H1 (cell line): ENCODE data around the gene DDX56. TPM values are rescaled to one million over a fixed set of nuclear protein-coding genes. Genes with fewer than 3 reads are reported as not detected.

Source experiments
- CBX8 ChIP-seq: fragments of 300-800, 300-1000 bp; sonication (generic); IDR thresholded peaks from 2 replicates; pipeline ENCODE4 v1.7.1; 2016; ENCODE audit warnings: low read depth, low read length, borderline replicate concordance
- CHD7 ChIP-seq: fragments of 300-600 bp; sonication (generic); IDR thresholded peaks from 2 replicates; pipeline ENCODE4 v1.7.1; 2012; ENCODE audit warnings: low read length, moderate library complexity, mild to moderate bottlenecking, inconsistent platforms; ENCODE audit not compliant: insufficient replicate concordance
- E2F6 ChIP-seq: IDR thresholded peaks from 2 replicates; pipeline ENCODE4 v1.6.1; 2012; ENCODE audit warnings: inconsistent platforms
- KDM1A ChIP-seq: fragments of 200-600, 300-600 bp; sonication (generic); IDR thresholded peaks from 2 replicates; pipeline ENCODE4 v1.7.1; 2016; ENCODE audit warnings: mild to moderate bottlenecking, low read length, borderline replicate concordance
- PHF8 ChIP-seq: fragments of 200-600 bp; sonication (generic); conservative IDR thresholded peaks from 2 replicates; pipeline ENCODE4 v1.7.1; 2012; ENCODE audit warnings: low read depth, mild to moderate bottlenecking, inconsistent platforms, low read length, moderate library complexity
- TAF7 ChIP-seq: optimal IDR thresholded peaks from 2 replicates; pipeline ENCODE3; 2011; ENCODE audit warnings: low read depth, mild to moderate bottlenecking, inconsistent platforms, low read length, moderate library complexity, borderline replicate concordance
- TBP ChIP-seq: IDR thresholded peaks from 2 replicates; pipeline ENCODE4 v1.6.1; 2011; ENCODE audit warnings: low read depth, low read length, improper control_type of control experiment
- polyA plus RNA-seq, 7 experiments: library from polyadenylated mRNA; depleted of rRNA in 3 of 7; stranded (reverse) in 5 of 7; unstranded in 2 of 7; fragments of >200 nt in 5 of 7; fragments of 200-250 nt in 2 of 7; gene quantifications; 1 replicate in 5 of 7; 2 replicates in 1 of 7; 4 replicates in 1 of 7; pipeline versions ENCODE4 v1.2.1 to v1.2.3, GENCODE V29; 2011 to 2013; ENCODE audit warnings: missing spikeins in 2 of 7, mixed read lengths in 2 of 7
- total RNA-seq: library from RNA; stranded (reverse); fragmentation: NEBNext Ultra II Directional; extraction: Animal tissue kit (Norgen Biotek cat#: 25700); gene quantifications from 2 replicates; pipeline ENCODE4 v1.2.1, GENCODE V29; 2021

Gene DDX56
- total and polyA plus RNA-seq, 2 of the 8 experiments (the other 6 are each of a cell fraction or from before 2014, with no cell fraction given): 56.9 to 81.6 TPM

GRCh38 chr7:44566680-44567079, 7.0 kb downstream of the DDX56 start (continued):
- TF ChIP-seq CHD7 (no peak), PHF8 (no peak), TAF7 (no peak), E2F6 (no peak), CBX8 (no peak), KDM1A (no peak), TBP (no peak)
- TF ChIP-seq, all 59 proteins: peak for 0
